GM19239 (cell line): ENCODE data around the gene SYNJ1.
A peak's percentile ranks its signal among the peaks of the same experiment; 100 is the strongest.
"Not testable (repeated sequence)": the region's sequence is repeated elsewhere in the genome, so short reads cannot be mapped to it uniquely, and the experiment has no call there.

Experiments used
- DNase-seq: peaks from one replicate; pipeline ENCODE4 v3.0.0; 2011; ENCODE audit warnings: low spot score; ENCODE audit not compliant: insufficient read length
- FAIRE-seq: peaks from 2 replicates; lab custom pipeline; 2011; peaks lifted over from hg19 to GRCh38; lab: Jason Lieb, UNC

SYNJ1 gene

DNA sequence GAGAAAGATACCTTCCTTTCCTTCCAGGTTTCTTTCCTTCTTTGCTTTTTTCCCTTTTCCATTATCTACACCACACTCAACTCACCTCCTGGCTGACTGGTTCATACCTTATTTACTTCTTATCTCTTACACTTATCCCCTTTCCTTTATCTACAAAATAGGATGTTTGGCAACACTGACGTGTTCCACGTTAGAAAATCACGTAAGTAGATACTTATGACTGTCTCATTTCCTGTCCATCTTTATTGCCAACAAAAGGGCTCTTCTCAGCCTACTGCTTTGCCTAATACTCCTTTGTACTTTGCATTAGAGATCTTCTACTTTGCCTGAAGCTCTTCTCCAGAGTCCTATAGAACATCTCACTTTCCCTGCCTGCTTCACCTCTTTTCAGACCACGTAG is 25.1 kb downstream of the SYNJ1 start:
- no peak for DNase-seq
- no peak for FAIRE-seq

DNA sequence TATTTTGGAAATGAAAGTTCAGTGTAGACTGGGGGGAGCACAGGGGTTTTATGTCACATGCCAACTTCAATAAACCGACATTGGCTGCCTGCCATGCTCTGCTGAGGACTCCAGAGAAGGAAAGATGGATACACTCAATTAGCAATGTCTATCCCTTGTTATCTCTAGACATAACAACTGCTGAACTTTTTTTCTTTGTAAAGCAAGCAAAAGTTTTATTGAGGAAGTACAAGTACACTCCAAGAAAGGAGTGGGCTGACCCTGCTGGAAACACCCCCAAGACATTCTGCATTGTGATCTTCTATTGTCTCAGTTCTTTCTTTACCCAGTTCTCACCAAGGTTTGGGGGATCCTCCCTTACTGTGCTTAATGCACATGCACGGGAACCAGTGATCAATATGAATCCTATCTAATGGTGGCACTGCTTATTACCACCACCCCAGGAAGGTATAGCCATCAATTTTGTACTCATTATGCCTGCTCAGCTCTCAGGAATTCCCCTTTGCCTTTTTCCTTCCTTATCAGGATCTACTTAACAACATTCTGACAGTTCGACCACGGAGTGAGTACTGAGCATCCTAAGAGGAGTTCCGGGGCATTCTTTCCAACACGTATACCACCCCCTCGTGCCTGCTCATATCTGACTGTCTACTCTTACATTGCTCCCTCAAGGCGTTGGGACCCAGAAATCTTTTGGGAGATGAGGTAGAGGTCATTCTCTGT is 28.7 kb downstream of the SYNJ1 start:
- DNase-seq (no peak), FAIRE-seq (no peak)

DNA sequence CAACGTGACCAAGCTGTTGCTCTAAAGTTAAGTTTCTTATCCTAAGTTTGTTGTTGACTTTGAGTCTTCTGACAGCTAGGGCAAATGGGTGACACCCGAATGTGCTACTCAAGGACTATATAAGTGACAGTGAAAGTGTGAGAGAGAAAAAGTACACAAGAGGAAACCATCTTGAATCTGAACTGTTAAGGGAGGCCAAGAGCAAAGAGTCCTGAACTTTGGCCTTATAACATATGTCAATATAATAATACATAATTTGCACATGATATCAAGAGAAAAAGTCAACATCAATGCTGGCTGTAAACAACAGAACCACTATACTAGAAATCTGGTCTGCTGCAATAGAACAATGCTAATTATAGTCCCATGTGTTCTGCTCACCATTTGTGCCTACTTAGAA is 29.5 kb downstream of the SYNJ1 start:
- DNase-seq (no peak), FAIRE-seq (peak; percentile 55)

DNA sequence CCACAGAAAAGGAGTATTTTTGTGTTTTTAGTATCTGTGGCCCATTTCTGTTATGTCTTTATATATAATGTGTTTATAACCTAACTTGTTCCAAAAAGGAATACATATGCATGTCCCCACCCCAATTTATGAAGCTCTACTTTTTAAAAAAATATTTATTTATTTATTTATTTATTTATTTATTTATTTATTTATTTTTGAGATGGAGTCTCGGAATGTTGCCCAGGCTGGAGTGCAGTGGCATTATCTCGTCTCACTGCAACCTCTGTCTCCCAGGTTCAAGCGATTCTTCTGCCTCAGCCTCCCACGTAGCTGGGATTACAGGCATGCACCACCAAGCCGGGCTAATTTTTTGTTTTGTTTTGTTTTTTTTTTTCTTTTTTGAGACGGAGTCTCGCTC is 32.3 kb downstream of the SYNJ1 start:
- not testable (repeated sequence) for FAIRE-seq

DNA sequence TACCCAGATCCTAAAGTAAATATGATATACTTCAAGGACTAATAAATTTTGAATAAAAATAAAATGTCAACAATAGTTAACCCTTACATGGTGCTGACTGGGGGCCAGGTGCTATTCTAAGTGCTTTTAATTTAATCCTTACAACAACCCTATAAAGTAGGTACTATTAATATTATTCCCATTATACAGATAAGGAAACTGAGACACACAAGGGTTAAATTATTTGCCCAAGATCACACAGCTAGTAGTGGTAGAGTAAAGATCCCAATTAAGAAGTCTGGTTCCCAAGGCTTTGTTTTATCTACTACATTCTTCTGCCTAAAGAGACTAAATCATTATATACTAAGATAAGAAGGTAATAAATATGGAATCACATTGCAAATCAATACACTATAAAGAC is 34.2 kb downstream of the SYNJ1 start:
- FAIRE-seq, result no peak

More for the DNA sequence above, 32.3 kb downstream of the SYNJ1 start:
- not testable (repeated sequence) for DNase-seq

DNA sequence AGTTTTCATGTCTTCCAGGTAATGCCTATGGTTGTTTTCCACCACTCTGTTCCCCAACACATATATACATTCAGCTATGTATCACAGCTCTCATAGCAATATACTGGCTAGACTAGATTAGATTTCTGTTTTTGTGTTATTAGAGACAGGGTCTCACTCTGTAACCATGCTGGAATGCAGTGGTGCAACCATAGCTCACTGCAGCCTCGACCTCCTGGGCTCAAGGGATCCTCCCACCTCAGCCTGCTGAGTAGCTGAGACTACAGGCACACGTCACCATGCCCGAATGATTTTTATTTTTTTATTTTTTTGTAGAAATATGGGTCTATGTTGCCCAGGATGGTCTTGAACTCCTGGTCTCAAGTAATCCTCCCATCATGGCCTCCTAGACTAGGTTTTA is 37.7 kb downstream of the SYNJ1 start:
- DNase-seq, result no peak
- FAIRE-seq, result no peak

More for the DNA sequence above, 34.2 kb downstream of the SYNJ1 start:
- no peak for DNase-seq

DNA sequence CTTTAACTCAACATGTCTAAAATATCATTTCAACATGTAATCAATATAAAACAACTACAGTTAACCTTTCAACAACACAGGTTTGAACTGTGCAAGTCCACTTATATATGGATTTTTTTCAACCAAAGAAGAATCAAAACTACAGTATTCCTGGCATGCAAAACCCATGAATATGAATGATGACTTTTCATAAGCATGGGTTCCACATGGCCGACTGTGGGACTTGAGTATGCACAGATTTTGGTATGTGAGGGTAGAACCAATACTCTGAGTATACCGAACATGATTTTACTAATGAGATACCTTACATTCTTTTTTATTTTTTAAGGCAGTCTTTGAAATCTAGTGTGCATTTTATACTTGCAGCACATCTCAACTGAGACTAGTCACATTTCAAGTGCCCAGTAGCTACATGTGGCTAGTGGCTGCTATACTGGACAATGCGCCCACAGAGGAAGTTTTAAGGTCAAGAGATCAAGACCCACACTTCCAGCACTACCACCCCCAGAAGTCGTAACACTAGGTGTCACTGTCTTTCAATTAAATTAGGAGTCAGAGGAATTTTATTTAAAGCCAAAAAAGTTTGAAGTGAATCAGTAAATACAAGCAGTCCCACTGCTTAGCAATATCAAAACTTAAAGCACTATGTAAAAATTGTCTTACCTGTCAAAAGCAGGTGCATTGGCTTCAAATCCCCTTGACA is 40.0 kb downstream of the SYNJ1 start:
- FAIRE-seq (no peak), DNase-seq (no peak)

DNA sequence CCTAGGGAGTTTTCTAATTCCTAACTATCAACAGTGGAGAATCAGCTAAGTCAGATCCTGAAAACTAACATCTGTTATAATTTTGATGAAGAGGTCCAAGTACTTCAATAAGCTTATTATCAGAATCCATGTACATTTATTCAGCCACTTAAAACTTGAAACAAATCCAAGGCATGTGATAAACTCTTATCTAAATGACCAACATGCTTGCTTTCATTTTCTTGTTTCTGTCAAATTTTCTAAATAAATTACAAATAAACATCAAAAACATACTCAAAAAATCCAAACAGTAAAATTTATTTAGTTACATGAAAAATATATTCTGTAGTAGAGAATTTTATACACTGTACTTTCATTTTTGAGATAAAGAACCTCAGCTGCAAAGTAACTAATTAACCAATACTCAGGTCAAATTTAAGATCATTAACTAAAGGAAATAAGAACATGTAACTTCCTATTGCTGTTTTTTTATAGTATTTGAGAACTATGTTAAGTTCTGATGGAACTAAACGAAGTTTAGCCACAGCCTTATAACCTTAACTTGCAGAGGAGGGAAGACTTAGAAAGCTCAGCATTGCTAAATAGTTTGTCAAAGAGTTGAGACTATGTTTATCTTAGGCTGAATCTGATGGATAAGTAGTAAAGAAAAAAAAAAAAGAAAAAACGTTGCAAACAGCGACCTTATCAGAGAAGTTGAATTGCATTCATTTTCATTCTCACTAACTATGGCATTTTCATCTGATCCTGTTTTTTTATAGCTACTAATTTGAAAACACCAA is 44.9 kb downstream of the SYNJ1 start:
- FAIRE-seq, result no peak
- DNase-seq, result no peak

DNA sequence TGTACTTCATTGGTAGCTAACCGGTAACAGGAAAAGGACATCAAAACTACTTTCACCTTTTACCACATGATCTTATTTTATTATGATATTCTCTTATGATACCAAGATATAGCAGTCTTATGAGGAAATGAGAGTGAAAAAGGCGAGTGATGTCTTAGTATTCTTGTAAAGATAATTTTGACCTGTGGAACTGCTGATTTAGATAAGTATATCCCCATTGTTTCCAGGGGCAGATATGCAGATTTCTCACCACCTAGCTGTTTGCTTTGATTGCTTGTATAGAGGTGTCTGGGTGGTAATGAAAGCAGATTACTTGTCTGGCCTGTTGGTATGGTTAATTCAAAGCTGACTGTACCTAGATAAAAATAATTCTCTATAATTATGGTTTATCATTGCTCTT is 53.1 kb downstream of the SYNJ1 start:
- FAIRE-seq (no peak), DNase-seq (no peak)

DNA sequence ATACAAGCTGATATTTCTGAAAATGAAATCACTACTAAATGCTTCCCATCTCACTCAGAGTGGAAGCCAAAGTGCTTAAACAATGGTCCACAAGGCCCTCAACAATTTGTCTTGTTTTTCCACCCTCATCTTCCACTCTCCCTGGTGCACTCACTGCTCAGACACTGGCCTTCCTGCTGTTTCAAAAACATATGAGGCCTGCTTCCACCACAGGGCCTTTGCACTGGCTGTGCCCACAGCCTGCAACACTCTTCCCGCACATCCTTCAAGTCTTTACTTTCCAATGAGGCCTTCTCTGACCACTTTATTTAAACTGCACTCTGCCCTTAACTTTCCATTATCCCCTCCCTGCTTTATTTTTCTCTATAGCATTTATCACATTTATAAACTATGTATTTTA is 53.8 kb downstream of the SYNJ1 start:
- FAIRE-seq (no peak), DNase-seq (no peak)

DNA sequence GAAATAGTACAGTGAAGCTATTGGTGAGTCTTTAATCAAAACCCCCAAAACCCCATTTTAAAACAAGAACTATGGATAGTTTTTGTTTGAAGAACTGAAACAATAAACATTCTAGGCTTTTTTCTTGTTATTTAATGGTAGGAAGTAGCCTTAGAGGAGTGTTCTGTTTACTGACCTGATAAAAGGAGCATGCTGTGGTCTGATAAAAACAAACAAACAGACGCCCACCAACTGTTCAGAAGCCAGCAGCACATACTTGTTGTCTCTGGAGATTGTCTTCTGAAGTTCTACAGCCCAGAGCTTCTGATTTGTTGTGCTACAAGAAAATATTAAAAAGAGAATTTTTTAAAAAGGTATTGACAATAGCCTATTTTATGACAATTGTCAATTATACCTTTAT is 61.6 kb downstream of the SYNJ1 start:
- no peak for FAIRE-seq

DNA sequence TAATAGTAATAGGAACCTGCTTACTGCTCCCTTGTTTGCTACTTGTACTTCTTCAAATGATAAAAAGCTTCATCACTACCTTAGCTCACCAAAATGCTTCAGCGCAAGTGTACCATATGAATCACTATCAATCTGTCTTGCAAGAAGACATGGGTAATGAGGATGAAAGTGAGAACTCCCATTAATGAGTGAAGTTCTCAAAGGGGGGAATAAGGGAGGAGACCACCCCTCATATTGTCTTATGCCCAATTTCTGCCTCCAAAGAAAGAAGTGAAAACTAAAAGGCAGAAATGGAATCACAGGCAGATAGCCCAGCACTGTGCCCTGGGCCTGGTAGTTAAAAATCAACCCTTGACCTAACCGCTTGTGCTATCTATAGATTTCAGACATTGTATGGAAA is 63.7 kb downstream of the SYNJ1 start:
- not testable (repeated sequence) for FAIRE-seq, DNase-seq

More for the DNA sequence above, 61.6 kb downstream of the SYNJ1 start:
- DNase-seq, result no peak

DNA sequence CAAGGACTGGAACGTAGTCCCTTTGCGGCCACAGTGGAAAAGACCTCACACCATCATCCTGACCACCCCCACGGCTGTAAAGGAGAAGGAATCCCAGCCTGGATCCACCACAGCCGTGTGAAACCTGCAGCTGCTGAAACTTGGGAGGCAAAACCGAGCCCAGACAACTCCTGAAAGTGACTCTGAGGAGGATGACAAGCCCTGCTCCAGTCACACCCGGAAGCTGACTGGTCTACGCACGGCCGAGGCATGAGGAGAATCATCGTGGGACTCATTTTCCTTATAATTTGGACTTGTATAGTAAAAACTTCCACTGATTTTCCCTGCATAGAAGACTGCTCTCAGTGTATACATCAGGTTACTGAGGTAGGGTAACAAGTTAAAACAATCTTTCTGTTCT is 65.8 kb downstream of the SYNJ1 start:
- not testable (repeated sequence) for FAIRE-seq, DNase-seq

DNA sequence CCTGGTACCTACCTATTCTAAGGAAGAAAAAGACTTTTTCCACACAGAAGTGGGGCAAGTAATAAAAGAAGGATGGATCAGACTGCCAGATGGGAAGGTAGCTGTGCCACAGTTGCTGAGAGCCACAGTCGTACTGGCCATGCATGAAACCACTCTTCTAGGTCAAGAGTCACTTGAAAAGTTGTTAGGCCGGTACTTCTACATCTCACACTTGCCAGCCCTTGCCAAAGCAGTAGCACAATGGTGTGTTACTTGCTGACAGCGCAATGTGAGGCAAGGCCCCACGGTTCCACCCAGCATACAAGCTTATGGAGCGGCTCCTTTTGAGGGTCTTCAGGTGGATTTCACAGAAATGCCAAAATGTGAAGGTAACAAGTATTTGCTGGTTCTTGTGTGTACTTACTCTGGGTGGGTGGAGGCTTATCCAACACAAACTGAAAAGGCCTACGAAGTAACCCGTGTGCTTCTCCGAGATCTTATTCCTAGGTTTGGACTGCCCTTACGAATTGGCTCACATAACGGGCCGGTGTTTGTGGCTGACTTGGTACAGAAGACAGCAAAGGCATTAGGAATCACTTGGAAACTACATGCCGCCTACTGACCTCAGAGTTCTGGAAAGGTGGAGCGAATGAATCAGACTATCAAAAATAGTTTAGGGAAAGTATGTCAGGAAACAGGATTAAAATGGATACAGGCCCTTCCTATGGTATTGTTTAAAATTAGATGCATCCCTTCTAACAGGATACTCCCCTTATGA is 66.6 kb downstream of the SYNJ1 start:
- FAIRE-seq, DNase-seq: not testable (repeated sequence)

DNA sequence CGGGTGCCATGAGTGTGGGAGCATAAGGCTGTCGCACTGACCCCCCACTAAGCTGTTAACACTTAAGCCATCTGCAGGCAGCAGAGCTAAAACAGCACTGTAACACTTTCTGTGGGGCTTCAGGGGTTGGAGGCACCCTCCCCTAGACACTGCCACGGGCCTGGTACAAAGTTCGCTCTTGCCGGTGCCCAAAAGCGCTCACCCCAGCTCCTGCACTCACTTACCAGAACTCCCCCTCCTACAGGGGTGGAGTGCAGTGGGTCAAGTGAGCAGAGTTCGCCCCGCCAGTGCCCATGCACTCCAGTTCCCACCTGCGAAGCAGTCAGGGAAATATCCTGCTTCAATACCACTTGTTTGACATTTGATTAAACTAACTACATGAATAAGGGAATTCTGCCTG is 69.3 kb downstream of the SYNJ1 start:
- DNase-seq (no peak), FAIRE-seq (no peak)

DNA sequence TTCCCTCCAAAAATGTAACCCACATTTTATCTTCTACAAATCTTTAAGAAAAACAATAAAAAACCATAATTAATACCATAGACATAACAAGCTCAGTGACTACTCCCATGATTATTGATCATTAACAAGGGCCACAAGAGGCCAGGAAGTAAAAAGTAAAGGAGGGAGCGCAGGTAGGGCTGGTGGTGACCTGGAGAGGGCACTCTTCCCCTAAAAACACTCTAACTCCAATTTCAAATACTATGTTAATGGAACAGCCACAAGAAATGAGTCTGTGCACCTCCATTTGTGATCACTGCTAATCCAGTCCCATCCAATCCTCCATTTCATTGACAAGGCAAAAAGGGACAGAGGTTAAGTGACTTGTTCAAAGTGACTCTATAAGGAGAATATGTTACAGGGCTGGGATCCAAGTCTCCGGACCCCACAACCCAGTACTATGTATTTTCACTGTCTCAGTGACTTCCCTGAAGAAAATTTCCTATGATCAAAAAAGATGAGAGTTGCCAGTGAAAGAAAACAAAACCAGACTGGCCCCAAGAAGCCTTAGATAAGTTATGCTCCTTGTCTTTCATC is 74.4 kb downstream of the SYNJ1 start:
- FAIRE-seq (peak; percentile 90), DNase-seq (peak; percentile 44)

DNA sequence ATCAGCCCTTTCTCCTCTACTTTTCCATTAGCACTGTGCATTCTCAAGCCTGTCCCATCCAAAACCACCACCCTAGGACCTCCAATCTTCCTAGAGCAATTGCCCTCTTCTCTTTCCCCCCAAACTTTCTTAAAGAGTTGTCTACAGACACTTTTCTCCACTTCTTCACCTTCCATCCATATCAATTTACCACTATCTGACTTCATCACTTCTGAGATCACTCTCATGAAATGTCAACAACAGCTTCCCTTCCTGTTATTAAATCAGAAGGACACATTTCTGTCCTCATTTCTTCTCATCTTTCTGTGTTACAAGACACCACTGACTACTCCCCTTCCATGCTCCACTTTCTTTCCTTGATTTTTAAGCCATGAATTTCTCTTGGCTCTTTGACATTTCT is 79.6 kb downstream of the SYNJ1 start:
- DNase-seq (no peak), FAIRE-seq (no peak)

DNA sequence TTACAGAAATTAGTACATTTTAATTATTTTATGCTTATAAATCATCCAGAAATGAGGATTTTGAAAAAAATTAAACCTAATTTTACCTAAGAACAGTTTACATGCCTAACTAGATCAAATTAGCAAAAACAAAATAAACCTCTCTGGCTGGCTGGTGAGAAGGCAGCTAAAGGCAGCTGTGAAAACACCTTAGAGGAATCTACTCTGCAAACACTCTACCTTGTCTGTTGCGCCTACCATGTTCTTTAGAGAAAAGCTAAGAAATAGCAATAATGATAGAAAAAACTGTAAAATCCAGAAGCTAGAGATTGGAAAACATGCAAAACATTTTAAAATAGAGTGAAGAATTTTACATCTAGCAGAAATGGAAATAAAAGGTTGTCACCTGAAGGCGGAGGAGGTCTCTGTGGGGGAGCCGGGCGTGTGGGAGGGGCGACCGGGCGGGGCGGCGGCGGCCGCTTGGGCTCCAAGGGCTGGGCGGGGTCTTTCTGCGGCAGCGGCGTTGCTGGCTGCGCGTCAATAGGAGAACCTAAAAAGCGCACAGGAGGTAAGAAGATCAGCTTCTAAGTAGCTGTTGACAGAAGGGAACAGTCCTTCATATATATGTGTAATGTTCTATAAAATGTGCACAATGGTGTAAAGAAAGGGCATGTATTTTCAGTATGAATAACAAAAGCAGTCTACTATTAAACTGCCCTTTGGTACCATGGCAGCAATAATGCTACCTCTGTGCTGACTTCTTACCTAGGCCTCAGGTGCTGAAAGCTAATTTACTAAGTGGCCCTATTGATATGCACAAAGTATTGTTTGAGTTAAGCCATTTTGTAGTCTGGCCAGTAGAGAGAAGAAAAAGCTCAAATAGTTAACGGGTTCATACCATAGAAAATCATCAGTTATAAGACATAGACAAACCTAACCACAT is 82.3 kb downstream of the SYNJ1 start:
- FAIRE-seq, result no peak
- DNase-seq, result no peak
